ENCODE measurements around the gene SS18.

Gene SS18

DNA sequence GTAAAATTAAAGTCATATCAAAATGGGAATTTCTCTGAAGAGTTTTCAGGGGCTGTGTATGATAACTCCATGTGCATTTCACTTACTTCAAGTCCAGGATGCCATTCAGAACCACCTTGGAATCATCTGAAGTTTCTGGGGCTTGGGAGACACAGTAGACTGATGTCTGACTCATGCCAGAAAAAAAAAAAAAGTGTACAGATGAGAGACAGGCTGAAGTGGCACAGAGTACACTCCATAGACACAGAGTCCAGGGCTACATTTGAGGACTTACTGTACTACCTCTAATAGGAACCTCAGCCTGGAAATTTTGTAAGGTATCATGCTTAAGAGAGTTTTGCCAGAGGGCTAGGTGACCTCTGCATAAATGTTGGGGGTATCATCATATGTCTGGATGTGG, 92.0 kb downstream of the SS18 start:
- TF ChIP-seq, protein P1, sequence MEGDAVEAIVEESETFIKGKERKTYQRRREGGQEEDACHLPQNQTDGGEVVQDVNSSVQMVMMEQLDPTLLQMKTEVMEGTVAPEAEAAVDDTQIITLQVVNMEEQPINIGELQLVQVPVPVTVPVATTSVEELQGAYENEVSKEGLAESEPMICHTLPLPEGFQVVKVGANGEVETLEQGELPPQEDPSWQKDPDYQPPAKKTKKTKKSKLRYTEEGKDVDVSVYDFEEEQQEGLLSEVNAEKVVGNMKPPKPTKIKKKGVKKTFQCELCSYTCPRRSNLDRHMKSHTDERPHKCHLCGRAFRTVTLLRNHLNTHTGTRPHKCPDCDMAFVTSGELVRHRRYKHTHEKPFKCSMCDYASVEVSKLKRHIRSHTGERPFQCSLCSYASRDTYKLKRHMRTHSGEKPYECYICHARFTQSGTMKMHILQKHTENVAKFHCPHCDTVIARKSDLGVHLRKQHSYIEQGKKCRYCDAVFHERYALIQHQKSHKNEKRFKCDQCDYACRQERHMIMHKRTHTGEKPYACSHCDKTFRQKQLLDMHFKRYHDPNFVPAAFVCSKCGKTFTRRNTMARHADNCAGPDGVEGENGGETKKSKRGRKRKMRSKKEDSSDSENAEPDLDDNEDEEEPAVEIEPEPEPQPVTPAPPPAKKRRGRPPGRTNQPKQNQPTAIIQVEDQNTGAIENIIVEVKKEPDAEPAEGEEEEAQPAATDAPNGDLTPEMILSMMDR (conservative IDR thresholded peaks at IDR 0.05; ENCODE audit: control insufficient read depth, insufficient read depth, low read depth, low read length): no peak
- no peak overlapping the region for H3K4me3 ChIP-seq (ENCODE audit: control insufficient read depth, low read depth, low read length)
- no peak for DNase-seq (ENCODE audit: low read depth)

DNA sequence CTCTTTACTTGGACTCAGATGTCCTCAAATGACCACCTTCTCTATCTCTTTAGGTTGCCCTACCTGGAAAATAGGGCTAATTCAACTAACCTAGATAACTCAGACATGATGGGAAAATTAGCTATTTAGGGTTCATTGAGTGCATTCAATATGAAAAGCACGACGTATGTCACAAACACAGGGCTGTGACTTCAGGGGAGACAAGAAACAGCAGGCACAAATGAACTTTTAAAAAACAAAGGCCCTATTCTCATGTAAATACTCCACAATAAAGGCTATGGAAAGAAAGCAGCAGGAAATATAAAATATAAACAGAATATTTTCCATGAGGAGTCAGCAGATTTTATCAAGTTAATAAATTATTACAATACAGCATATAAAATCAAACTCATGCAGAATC, 97.8 kb downstream of the SS18 start:
- TF ChIP-seq, protein P1 (conservative IDR thresholded peaks at IDR 0.05; ENCODE audit: control insufficient read depth, insufficient read depth, low read depth, low read length): no peak
- DNase-seq (ENCODE audit: low read depth): no peak
- no peak overlapping the region for H3K4me3 ChIP-seq (ENCODE audit: control insufficient read depth, low read depth, low read length)

DNA sequence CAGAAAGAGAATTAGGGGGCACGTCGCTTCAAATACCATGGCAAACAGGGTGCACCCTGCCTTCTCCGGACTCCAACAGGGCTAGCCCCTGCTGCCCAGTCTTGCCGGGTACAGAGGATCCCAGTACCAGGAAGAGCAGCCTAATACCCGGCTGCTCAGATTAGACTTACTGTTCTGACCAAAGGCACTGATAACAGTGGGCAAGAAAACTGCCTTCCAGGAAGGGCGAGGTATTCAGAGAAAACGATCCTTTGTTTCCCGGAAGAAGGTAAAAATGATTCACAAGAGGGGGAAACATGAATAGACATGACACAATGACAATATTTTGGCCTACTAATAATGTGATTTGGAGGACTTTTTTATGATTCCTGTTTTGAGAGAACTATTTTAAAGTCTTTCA, 99.9 kb downstream of the SS18 start:
- H3K4me3 ChIP-seq (ENCODE audit: control insufficient read depth, low read depth, low read length): no peak overlapping the region
- TF ChIP-seq, protein P1 (conservative IDR thresholded peaks at IDR 0.05; ENCODE audit: control insufficient read depth, insufficient read depth, low read depth, low read length): no peak
- DNase-seq (ENCODE audit: low read depth): no peak

DNA sequence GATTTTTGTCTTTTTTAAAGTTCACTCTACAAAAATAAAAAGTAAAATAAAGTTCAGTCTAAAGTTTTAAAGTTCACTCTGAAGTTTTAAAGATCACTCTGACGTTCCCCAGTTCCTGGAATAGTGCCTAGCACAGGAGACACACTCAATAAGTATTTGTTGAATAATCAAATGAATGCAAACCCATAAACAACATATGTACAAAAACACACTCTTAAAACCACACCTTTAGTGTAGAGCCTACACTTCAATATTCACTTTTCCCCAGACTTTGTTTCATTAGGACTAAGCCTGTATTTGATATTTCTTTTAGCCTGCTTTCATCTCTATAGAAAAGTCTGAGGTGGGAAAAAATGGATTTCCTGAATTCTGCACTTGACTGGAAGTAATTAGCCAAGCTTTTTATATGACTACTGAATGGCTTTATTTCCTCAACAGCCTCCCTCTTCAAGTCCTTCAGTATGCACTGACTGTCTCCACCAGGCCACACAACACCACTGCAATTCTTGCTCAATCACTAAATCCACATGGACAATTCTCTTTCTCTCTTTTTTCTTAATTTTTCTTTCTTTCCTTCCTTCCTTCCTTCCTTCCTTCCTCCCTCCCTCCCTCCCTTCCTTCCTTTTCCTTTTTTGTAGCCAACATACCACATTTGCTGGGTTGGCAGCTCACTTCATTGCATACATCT, 104.6 kb downstream of the SS18 start:
- no peak for DNase-seq (ENCODE audit: low read depth)
- TF ChIP-seq, protein P1 (conservative IDR thresholded peaks at IDR 0.05; ENCODE audit: control insufficient read depth, insufficient read depth, low read depth, low read length): no peak
- H3K4me3 ChIP-seq (ENCODE audit: control insufficient read depth, low read depth, low read length): no peak overlapping the region

DNA sequence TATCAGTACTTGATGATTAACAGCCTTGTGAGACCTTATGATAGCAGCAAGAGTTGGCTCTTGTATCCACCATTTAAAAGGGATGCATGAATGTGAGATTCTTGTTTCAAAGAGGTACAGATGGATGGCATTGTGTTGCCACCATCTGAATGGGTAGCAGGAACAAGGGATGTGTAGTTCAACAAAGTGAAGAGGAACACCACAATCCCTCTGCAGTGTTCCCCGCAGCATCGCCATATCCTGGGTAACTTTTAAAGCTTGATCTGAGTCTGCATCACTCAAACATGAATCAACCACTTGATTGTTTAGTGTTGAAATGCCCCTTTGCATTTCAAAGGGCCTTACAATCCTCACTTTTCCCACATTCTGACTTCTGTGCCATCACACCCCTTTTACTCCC, 106.7 kb downstream of the SS18 start:
- no peak for DNase-seq (ENCODE audit: low read depth)
- TF ChIP-seq, protein P1 (conservative IDR thresholded peaks at IDR 0.05; ENCODE audit: control insufficient read depth, insufficient read depth, low read depth, low read length): no peak
- no peak overlapping the region for H3K4me3 ChIP-seq (ENCODE audit: control insufficient read depth, low read depth, low read length)

DNA sequence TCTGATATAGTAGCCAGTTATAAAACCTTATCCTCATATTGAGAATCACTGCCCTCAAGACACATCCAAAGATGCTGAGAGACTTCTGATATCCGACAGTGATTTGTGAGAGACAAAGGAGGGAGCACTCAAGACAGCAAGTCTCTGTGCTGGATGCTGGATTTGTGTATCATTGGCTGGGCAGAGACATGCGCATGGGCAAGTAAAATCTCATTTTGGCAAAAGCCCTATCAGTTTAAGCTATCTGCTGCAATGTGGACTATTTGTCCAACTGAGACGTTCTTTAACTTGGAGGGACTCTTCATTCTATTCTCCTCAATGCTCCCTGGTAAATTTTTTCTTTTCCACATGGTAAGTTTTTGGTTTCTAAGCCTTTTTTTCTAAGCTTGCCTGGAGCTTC, 107.5 kb downstream of the SS18 start:
- no peak for DNase-seq (ENCODE audit: low read depth)
- TF ChIP-seq, protein P1 (conservative IDR thresholded peaks at IDR 0.05; ENCODE audit: control insufficient read depth, insufficient read depth, low read depth, low read length): no peak
- no peak overlapping the region for H3K4me3 ChIP-seq (ENCODE audit: control insufficient read depth, low read depth, low read length)

DNA sequence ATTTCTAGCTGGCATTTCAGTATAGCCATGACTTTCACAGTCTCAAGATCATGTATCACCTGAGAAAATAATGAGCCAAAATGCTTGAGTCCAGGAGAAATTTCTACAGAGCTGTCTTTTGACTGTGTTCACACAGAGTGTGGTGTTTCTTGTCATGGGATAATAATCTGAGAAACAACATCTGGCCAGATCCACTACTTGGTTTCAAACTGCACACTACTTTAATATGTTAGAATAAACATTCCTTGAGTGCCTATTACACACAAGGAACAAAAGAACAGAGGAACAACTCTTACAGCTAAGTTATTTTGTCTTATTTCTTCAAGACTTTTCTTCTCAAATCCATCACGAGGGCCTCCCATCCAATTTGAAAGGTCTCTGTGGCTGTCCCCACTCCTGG, 108.3 kb downstream of the SS18 start:
- TF ChIP-seq, protein P1 (conservative IDR thresholded peaks at IDR 0.05; ENCODE audit: control insufficient read depth, insufficient read depth, low read depth, low read length): no peak
- no peak overlapping the region for H3K4me3 ChIP-seq (ENCODE audit: control insufficient read depth, low read depth, low read length)
- DNase-seq (ENCODE audit: low read depth): no peak
